ENCODE data around the gene GDF7.
"Not testable (repeated sequence)": the region's sequence is repeated elsewhere in the genome, so short reads cannot be mapped to it uniquely, and the experiment has no call there.

Gene GDF7

GRCh38 chr2:20691076-20691734 lies 24.3 kb downstream of the GDF7 start:
- H3K36me3 ChIP-seq (ENCODE audit: control insufficient read depth, insufficient read depth, low read length) = no peaks in the 10 kb centered on the region

GRCh38 chr2:20692081-20692480 lies 25.1 kb downstream of the GDF7 start:
- H3K4me3 ChIP-seq (ENCODE audit: low read length) = no peak overlapping the region
- H3K27me3 ChIP-seq (ENCODE audit: control insufficient read depth, insufficient read depth, low read length) = no peaks in the 10 kb centered on the region
- H3K36me3 ChIP-seq (ENCODE audit: control insufficient read depth, insufficient read depth, low read length) = no peaks in the 10 kb centered on the region
- peaks cover 7% of the 10 kb centered on the region for H3K4me1 ChIP-seq (ENCODE audit: control insufficient read depth, insufficient read depth, low read length)
- no peaks in the 10 kb centered on the region for H3K9me3 ChIP-seq (ENCODE audit: control insufficient read depth, low read length)
- no peak overlapping the region for H3K9ac ChIP-seq (ENCODE audit: low read length)

More at GRCh38 chr2:20691076-20691734, 24.3 kb downstream of the GDF7 start:
- Histone ChIP-seq H3K4me1 (ENCODE audit: control insufficient read depth, insufficient read depth, low read length) (peaks cover 7% of the 10 kb centered on the region), H3K27me3 (ENCODE audit: control insufficient read depth, insufficient read depth, low read length) (no peaks in the 10 kb centered on the region), H3K9ac (ENCODE audit: low read length) (no peak overlapping the region), H3K9me3 (ENCODE audit: control insufficient read depth, low read length) (no peaks in the 10 kb centered on the region), H3K4me3 (ENCODE audit: low read length) (no peak overlapping the region)

DNA sequence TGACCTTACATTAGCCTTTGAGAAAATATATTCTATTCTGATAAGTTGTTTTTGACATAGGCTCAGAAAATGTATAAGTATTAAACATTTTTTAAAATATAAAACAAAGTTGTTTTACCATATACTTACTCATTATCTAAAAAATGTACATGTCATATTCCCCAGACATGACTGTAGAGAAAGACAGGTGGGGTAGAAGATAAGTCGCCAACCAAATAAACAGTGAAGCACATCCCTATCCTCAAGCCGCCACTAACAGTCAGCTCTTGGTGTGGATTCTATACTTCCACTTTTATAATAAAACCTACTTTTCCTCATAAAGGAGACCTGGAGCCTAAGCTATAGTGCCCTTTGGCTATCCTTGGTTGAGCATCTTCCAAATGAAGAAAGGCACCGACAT lies 26.4 kb downstream of the GDF7 start:
- Histone ChIP-seq H3K36me3 (ENCODE audit: control insufficient read depth, insufficient read depth, low read length) (no peaks in the 10 kb centered on the region), H3K9ac (ENCODE audit: low read length) (no peak overlapping the region), H3K9me3 (ENCODE audit: control insufficient read depth, low read length) (no peaks in the 10 kb centered on the region), H3K4me3 (ENCODE audit: low read length) (no peak overlapping the region), H3K4me1 (ENCODE audit: control insufficient read depth, insufficient read depth, low read length) (peaks cover 7% of the 10 kb centered on the region), H3K27me3 (ENCODE audit: control insufficient read depth, insufficient read depth, low read length) (no peaks in the 10 kb centered on the region)

DNA sequence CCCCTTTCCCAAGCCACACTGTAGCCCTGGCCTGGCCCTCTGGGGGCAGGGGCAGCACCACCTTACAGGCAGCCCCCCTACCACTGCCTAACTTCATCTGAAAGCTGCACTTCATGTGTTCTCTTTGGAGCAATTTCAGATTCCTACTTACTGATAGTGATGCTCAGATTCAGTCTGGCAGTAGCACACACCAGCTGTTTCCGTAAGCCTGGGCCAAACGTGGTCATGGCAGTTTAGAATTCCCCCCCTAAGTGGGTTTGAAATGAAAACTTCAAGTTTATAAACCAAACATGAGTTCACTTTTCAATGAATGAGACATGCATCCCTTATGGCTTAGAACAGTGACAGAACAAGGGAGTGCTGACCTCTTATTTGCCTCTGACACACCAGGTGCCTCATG lies 29.4 kb downstream of the GDF7 start:
- Histone ChIP-seq H3K9me3 (ENCODE audit: control insufficient read depth, low read length) (no peaks in the 10 kb centered on the region), H3K4me1 (ENCODE audit: control insufficient read depth, insufficient read depth, low read length) (no peaks in the 10 kb centered on the region), H3K36me3 (ENCODE audit: control insufficient read depth, insufficient read depth, low read length) (no peaks in the 10 kb centered on the region), H3K27me3 (ENCODE audit: control insufficient read depth, insufficient read depth, low read length) (no peaks in the 10 kb centered on the region), H3K4me3 (ENCODE audit: low read length) (no peak overlapping the region), H3K9ac (ENCODE audit: low read length) (no peak overlapping the region)

DNA sequence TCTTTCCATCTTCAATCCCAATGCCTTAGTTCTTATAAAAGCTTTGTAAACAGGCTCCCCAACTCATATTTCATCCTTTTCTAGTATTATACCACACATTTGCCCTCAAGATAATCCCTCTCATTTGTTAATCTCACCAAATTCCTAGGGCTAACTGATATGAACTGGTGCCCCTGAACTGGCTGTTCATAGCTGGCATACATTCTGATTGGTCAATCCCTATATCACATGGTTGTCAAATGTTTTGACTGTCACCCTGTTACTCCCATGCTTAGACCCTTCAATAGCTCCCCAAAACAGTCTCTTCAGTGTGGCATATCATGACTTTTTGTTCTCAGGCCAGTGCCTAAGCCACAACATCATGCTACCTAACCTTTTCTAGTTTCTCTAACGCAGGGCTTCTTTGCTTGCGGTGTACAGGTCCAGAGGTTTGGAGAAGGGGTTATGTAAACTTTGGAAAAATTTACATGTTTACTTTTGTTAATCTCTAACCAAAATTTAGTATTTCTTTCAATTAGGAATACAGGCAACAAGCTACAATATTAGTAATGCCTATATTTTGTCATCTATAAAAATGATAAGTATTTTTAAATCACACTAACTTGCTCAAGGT lies 30.5 kb downstream of the GDF7 start:
- no peak overlapping the region for H3K9ac ChIP-seq (ENCODE audit: low read length)
- H3K9me3 ChIP-seq (ENCODE audit: control insufficient read depth, low read length) = no peaks in the 10 kb centered on the region
- H3K36me3 ChIP-seq (ENCODE audit: control insufficient read depth, insufficient read depth, low read length) = no peaks in the 10 kb centered on the region
- H3K27me3 ChIP-seq (ENCODE audit: control insufficient read depth, insufficient read depth, low read length) = no peaks in the 10 kb centered on the region
- H3K4me3 ChIP-seq (ENCODE audit: low read length) = no peak overlapping the region
- H3K4me1 ChIP-seq (ENCODE audit: control insufficient read depth, insufficient read depth, low read length) = no peaks in the 10 kb centered on the region

DNA sequence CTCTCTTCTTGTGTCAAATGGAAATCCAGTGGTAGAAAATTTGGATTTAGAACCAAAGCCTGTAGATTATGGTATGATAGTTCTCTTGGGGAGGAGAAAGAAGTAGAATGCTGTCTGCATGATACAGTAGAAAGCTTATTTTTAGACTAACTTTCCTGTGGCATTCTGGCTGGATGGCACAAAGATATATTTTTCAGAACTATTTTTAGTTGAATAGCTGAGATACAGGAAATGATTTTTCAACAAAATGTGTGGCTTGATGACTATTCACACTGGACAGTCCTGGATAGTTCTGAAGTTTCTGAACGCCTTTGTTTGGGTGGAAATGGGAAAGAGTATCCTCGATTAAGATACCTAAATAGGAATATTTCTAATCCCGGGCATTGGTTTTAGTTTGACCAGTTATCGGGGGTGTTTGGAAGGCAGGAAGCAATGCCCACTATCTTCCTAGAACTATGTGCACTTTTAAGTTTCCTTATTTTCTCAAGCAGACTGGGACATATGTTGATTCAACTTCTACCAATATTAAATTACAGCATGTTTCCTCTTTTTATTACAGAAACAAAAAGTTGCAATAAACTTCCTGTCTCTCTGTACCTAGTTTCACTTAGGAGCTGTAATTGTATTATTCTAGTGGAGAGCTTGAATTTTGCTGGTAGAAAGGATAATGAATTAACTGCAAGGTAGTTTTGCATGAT lies 32.1 kb downstream of the GDF7 start:
- Histone ChIP-seq H3K36me3 (ENCODE audit: control insufficient read depth, insufficient read depth, low read length) (no peaks in the 10 kb centered on the region), H3K9me3 (ENCODE audit: control insufficient read depth, low read length) (no peaks in the 10 kb centered on the region), H3K27me3 (ENCODE audit: control insufficient read depth, insufficient read depth, low read length) (no peaks in the 10 kb centered on the region), H3K4me3 (ENCODE audit: low read length) (no peak overlapping the region), H3K4me1 (ENCODE audit: control insufficient read depth, insufficient read depth, low read length) (no peaks in the 10 kb centered on the region), H3K9ac (ENCODE audit: low read length) (no peak overlapping the region)

- no peak overlapping the region for H3K4me3 ChIP-seq (ENCODE audit: low read length)
- H3K9ac ChIP-seq (ENCODE audit: low read length) = no peak overlapping the region
- H3K27me3 ChIP-seq (ENCODE audit: control insufficient read depth, insufficient read depth, low read length) = no peaks in the 10 kb centered on the region
- H3K4me1 ChIP-seq (ENCODE audit: control insufficient read depth, insufficient read depth, low read length) = no peaks in the 10 kb centered on the region
- H3K9me3 ChIP-seq (ENCODE audit: control insufficient read depth, low read length) = no peaks in the 10 kb centered on the region
- no peaks in the 10 kb centered on the region for H3K36me3 ChIP-seq (ENCODE audit: control insufficient read depth, insufficient read depth, low read length)
Observed at GRCh38 chr2:20702563-20702962, 35.6 kb downstream of the GDF7 start.

GRCh38 chr2:20704886-20705285 lies 37.9 kb downstream of the GDF7 start:
- no peaks in the 10 kb centered on the region for H3K36me3 ChIP-seq (ENCODE audit: control insufficient read depth, insufficient read depth, low read length)
- H3K4me1 ChIP-seq (ENCODE audit: control insufficient read depth, insufficient read depth, low read length) = no peaks in the 10 kb centered on the region
- H3K9me3 ChIP-seq (ENCODE audit: control insufficient read depth, low read length) = no peaks in the 10 kb centered on the region
- no peaks in the 10 kb centered on the region for H3K27me3 ChIP-seq (ENCODE audit: control insufficient read depth, insufficient read depth, low read length)
- no peak overlapping the region for H3K4me3 ChIP-seq (ENCODE audit: low read length)
- no peak overlapping the region for H3K9ac ChIP-seq (ENCODE audit: low read length)

GRCh38 chr2:20706217-20706616 lies 39.3 kb downstream of the GDF7 start:
- H3K4me3 ChIP-seq (ENCODE audit: low read length) = no peak overlapping the region
- H3K4me1 ChIP-seq (ENCODE audit: control insufficient read depth, insufficient read depth, low read length) = no peaks in the 10 kb centered on the region
- no peaks in the 10 kb centered on the region for H3K9me3 ChIP-seq (ENCODE audit: control insufficient read depth, low read length)
- H3K27me3 ChIP-seq (ENCODE audit: control insufficient read depth, insufficient read depth, low read length) = no peaks in the 10 kb centered on the region
- no peaks in the 10 kb centered on the region for H3K36me3 ChIP-seq (ENCODE audit: control insufficient read depth, insufficient read depth, low read length)
- no peak overlapping the region for H3K9ac ChIP-seq (ENCODE audit: low read length)

DNA sequence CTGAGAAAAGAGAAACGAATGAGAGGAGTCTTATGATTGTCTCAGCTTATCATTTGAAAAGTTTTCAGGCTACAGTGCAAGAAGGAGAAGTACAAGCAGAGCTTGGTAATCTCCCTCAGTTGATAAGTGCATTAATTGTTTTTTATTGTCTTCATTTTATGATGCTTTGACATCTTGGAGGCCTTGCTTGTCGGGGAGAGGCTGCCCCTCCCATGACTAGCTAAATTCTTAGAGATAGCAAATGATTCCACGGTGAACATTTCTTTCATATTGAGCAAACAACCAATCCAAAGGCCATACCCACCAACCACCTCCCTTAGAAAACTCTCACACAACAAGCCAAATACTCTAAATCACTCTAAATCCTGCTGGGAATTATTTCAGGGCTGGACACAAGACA lies 39.8 kb downstream of the GDF7 start:
- Histone ChIP-seq H3K27me3 (ENCODE audit: control insufficient read depth, insufficient read depth, low read length) (no peaks in the 10 kb centered on the region), H3K9ac (ENCODE audit: low read length) (no peak overlapping the region), H3K9me3 (ENCODE audit: control insufficient read depth, low read length) (no peaks in the 10 kb centered on the region), H3K4me3 (ENCODE audit: low read length) (no peak overlapping the region), H3K36me3 (ENCODE audit: control insufficient read depth, insufficient read depth, low read length) (no peaks in the 10 kb centered on the region), H3K4me1 (ENCODE audit: control insufficient read depth, insufficient read depth, low read length) (no peaks in the 10 kb centered on the region)

- H3K9me3 ChIP-seq (ENCODE audit: control insufficient read depth, low read length) = no peaks in the 10 kb centered on the region
- H3K4me1 ChIP-seq (ENCODE audit: control insufficient read depth, insufficient read depth, low read length) = no peaks in the 10 kb centered on the region
- no peaks in the 10 kb centered on the region for H3K27me3 ChIP-seq (ENCODE audit: control insufficient read depth, insufficient read depth, low read length)
- H3K36me3 ChIP-seq (ENCODE audit: control insufficient read depth, insufficient read depth, low read length) = no peaks in the 10 kb centered on the region
- H3K4me3 ChIP-seq (ENCODE audit: low read length) = no peak overlapping the region
- no peak overlapping the region for H3K9ac ChIP-seq (ENCODE audit: low read length)
Observed at GRCh38 chr2:20707601-20708000, 40.7 kb downstream of the GDF7 start.

DNA sequence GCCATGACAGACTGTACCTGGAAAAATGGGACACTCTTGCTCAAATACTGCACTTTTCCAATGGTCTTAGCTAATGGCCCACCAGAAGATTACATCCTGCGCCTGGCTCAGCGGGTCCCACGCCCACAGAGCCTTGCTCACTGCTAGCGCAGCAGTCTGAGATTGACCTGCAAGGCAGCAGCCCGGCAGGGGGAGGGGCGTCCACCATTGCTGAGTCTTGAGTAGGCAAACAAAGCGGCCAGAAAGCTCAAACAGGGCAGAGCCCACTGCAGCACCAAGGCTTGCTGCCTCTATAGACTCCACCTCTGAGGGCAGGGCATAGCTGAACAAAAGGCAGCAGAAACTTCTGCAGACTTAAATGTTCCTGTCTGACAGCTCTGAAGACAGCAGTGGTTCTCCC lies 44.7 kb downstream of the GDF7 start:
- H3K27me3 ChIP-seq (ENCODE audit: control insufficient read depth, insufficient read depth, low read length); H3K4me1 ChIP-seq (ENCODE audit: control insufficient read depth, insufficient read depth, low read length); H3K9ac ChIP-seq (ENCODE audit: low read length); H3K9me3 ChIP-seq (ENCODE audit: control insufficient read depth, low read length); H3K4me3 ChIP-seq (ENCODE audit: low read length); H3K36me3 ChIP-seq (ENCODE audit: control insufficient read depth, insufficient read depth, low read length): not testable (repeated sequence)
